B cell (primary cell): ENCODE results near the gene NEK8. TPM values are rescaled to one million over a fixed set of nuclear protein-coding genes. Genes with fewer than 3 reads are reported as not detected.

Experiments used
- ATAC-seq: fragments of 200-7000 bp; cut with Tn5 transposase; one replicate; pipeline ENCODE4 v1.10.0; 2021; ENCODE audit warnings: low read depth, mild to moderate bottlenecking, moderate number of reproducible peaks, moderate library complexity
- CTCF ChIA-PET: fragments of 350-600 bp; sonication (Branson Sonifier 250); formaldehyde crosslinking; loops from one replicate; lab custom pipeline; 2021; ENCODE audit warnings: antibody characterized with exemption, inconsistent platforms; lab: Charles Lee
- POLR2A ChIA-PET: fragments of 350-600 bp; sonication (Branson Sonifier 250); formaldehyde crosslinking; loops from one replicate; lab custom pipeline; 2021; ENCODE audit warnings: antibody characterized with exemption; lab: Charles Lee
- DNase-seq: peaks from one replicate; pipeline ENCODE4 v3.0.0; 2013
- H2AFZ ChIP-seq: 2 replicates; pipeline ENCODE4 v1.6.1; 2012; ENCODE audit warnings: mild to moderate bottlenecking, low read depth, low read length; ENCODE audit not compliant: insufficient read depth, poor library complexity, severe bottlenecking
- H3K27ac ChIP-seq, 2 donors: 1 replicate in 1 of 2; 2 replicates in 1 of 2; pipeline ENCODE4 v1.5.1; 2012 to 2013; ENCODE audit warnings: low read length in 2 of 2, mild to moderate bottlenecking in 2 of 2, moderate library complexity in 1 of 2
- H3K27me3 ChIP-seq, 4 experiments: fragments of 200-600 bp in 1 of 4; sonication (generic) in 1 of 4; replicated peaks in 1 of 4; 1 replicate in 2 of 4; 2 replicates in 2 of 4; pipeline versions ENCODE4 v1.6.1 to v1.7.0; 2013 to 2016; ENCODE audit warnings: low read length in 3 of 4, mild to moderate bottlenecking in 2 of 4, mixed read lengths in 1 of 4, moderate library complexity in 1 of 4; ENCODE audit not compliant: insufficient read depth in 4 of 4, control insufficient read depth in 3 of 4; ENCODE audit errors: control extremely low read depth in 1 of 4
- H3K36me3 ChIP-seq, 2 experiments: replicated peaks in 1 of 2; 1 replicate in 1 of 2; 2 replicates in 1 of 2; pipeline versions ENCODE4 v1.6.1 to v1.7.1; 2013; ENCODE audit warnings: low read length in 1 of 2; ENCODE audit not compliant: insufficient read depth in 2 of 2, control insufficient read depth in 1 of 2; ENCODE audit errors: control extremely low read depth in 1 of 2, extremely low read depth in 1 of 2
- H3K4me1 ChIP-seq, 2 donors: fragments of 200-600 bp in 1 of 2; sonication (generic) in 1 of 2; 1 replicate in 1 of 2; 2 replicates in 1 of 2; pipeline versions ENCODE4 v1.5.1 to v1.6.1; 2013 to 2017; ENCODE audit warnings: low read length in 2 of 2; ENCODE audit not compliant: control insufficient read depth in 2 of 2, insufficient read depth in 2 of 2
- H3K4me2 ChIP-seq: replicated peaks from 2 replicates; pipeline ENCODE3; 2012; ENCODE audit warnings: mild to moderate bottlenecking, low read depth, low read length; ENCODE audit not compliant: poor library complexity, severe bottlenecking
- H3K4me3 ChIP-seq, 5 experiments: fragments of 200-600 bp in 1 of 5; sonication (generic) in 1 of 5; 1 replicate in 3 of 5; 2 replicates in 2 of 5; pipeline versions ENCODE4 v1.5.1 to v1.7.0; 2011 to 2016; ENCODE audit warnings: low read length in 4 of 5, mild to moderate bottlenecking in 4 of 5, low read depth in 2 of 5, control low read depth in 1 of 5, moderate library complexity in 1 of 5; ENCODE audit not compliant: insufficient read depth in 1 of 5; ENCODE audit errors: control extremely low read depth in 1 of 5, extremely low read depth in 1 of 5
- H3K79me2 ChIP-seq: fragments of 200-600 bp; sonication (generic); one replicate; pipeline ENCODE4 v1.6.0; 2016; ENCODE audit warnings: low read length; ENCODE audit not compliant: control insufficient read depth, insufficient read depth
- H3K9ac ChIP-seq: fragments of 200-600 bp; sonication (generic); 2 replicates; pipeline ENCODE4 v1.6.1; 2017; ENCODE audit warnings: mild to moderate bottlenecking, low read length, moderate library complexity
- H3K9me3 ChIP-seq, 3 donors: one replicate each; pipeline versions ENCODE4 v1.6.1 to v1.7.1; 2013; ENCODE audit warnings: low read length in 2 of 3; ENCODE audit not compliant: control insufficient read depth in 2 of 3, insufficient read depth in 1 of 3; ENCODE audit errors: control extremely low read depth in 1 of 3
- H4K20me1 ChIP-seq: 2 replicates; pipeline ENCODE4 v1.6.0; 2012; ENCODE audit warnings: mild to moderate bottlenecking, low read length; ENCODE audit not compliant: insufficient read depth, control insufficient read depth, poor library complexity, severe bottlenecking
- H3K27ac Mint-ChIP-seq: one replicate; pipeline ENCODE4 v1.8.0; 2021; ENCODE audit warnings: mixed read lengths
- H3K27me3 Mint-ChIP-seq: one replicate; pipeline ENCODE4 v1.8.0; 2021; ENCODE audit warnings: mixed read lengths
- H3K4me1 Mint-ChIP-seq: one replicate; pipeline ENCODE4 v1.8.0; 2021; ENCODE audit warnings: mixed read lengths
- H3K4me3 Mint-ChIP-seq: one replicate; pipeline ENCODE4 v1.8.0; 2021; ENCODE audit warnings: mixed read lengths
- H3K9me3 Mint-ChIP-seq: one replicate; pipeline ENCODE4 v1.8.0; 2022; ENCODE audit warnings: mixed read lengths; ENCODE audit not compliant: insufficient read depth
- CTCF ChIP-seq: fragments of 200-600 bp; IDR thresholded peaks from one replicate; pipeline ENCODE4 v1.8.0; 2022; ENCODE audit warnings: antibody characterized with exemption, mild to moderate bottlenecking
- EZH2 ChIP-seq: IDR thresholded peaks from 2 replicates; pipeline ENCODE4 v1.6.1; 2012; ENCODE audit warnings: borderline replicate concordance, low read depth, mild to moderate bottlenecking, moderate library complexity, low read length; ENCODE audit not compliant: insufficient read depth, poor library complexity, severe bottlenecking
- WGBS: methylation state at CpG from one replicate; pipeline ENCODE4 v1.1.5; 2013; ENCODE audit warnings: missing lambda C conversion rate; ENCODE audit not compliant: insufficient coverage; 5-methylcytosine and 5-hydroxymethylcytosine counted together
- intact Hi-C: fragments of 100-400 bp; cut with micrococcal nuclease; formaldehyde crosslinking; loops from one replicate; pipeline ENCODE4 v1.10.0; 2022
- polyA plus RNA-seq: library from polyadenylated mRNA; depleted of rRNA; stranded (reverse); fragments of >200 nt; gene quantifications from 2 replicates; pipeline ENCODE4 v1.2.3, GENCODE V29; 2012
- total RNA-seq, 2 donors: library from RNA; stranded (reverse); fragments of 120-200 nt in 1 of 2; gene quantifications; 1 replicate in 1 of 2; 2 replicates in 1 of 2; pipeline versions ENCODE4 v1.2.3 to v1.2.4, GENCODE V29; 2013 to 2022

NEK8 gene
- total and polyA plus RNA-seq, 2 donors (not counting 1 experiment from before 2014, with no cell fraction given): 58.0 to 305 TPM

DNA sequence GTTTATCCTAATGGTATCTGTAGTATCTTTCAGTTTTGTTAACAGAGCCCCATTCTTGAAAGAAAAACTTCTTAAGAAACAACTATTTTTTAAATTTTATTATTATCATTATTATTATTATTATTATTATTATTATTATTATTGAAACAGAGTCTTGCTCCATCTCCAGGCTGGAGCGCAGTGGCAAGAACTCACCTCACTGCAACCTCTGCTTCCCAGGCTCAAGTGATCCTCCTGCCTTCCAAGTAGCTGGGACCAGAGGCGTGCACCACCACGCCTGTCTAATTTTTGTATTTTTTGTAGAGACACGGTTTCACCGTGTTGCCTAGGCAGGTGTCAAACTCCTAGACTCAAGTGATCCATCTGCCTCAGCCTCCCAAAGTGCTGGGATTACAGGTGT, 43.2 kb upstream of the NEK8 start:
- Mint-ChIP-seq H3K27me3 (no peaks in the 10 kb centered on the region), H3K9me3 (no peaks in the 10 kb centered on the region), H3K4me3 (no peak overlapping the region), H3K27ac (no peak overlapping the region), H3K4me1 (no peaks in the 10 kb centered on the region)
- H3K9me3 ChIP-seq: no peaks in the 10 kb centered on the region
- H3K4me3 ChIP-seq: no peak overlapping the region
- intact Hi-C loops: no loop called here
- no peaks in the 10 kb centered on the region for H3K79me2 ChIP-seq
- WGBS: 94% methylated on average over 3 of the region's 5 CpGs
- ATAC-seq (no peak), DNase-seq (no peak)
- no peak for TF ChIP-seq CTCF
- no peak for TF ChIP-seq EZH2
- no peak overlapping the region for H3K27ac ChIP-seq
- no peak overlapping the region for H3K4me2 ChIP-seq
- H3K36me3 ChIP-seq: peaks cover 17 to 98% of the 10 kb centered on the region in 2 experiments
- H3K9ac ChIP-seq: no peak overlapping the region
- H4K20me1 ChIP-seq: peaks cover 7% of the 10 kb centered on the region
- no peaks in the 10 kb centered on the region for H3K27me3 ChIP-seq
- no peaks in the 10 kb centered on the region for H3K4me1 ChIP-seq
- no peak overlapping the region for H2AFZ ChIP-seq
- POLR2A ChIA-PET: no interaction called here
- CTCF ChIA-PET: no interaction called here

DNA sequence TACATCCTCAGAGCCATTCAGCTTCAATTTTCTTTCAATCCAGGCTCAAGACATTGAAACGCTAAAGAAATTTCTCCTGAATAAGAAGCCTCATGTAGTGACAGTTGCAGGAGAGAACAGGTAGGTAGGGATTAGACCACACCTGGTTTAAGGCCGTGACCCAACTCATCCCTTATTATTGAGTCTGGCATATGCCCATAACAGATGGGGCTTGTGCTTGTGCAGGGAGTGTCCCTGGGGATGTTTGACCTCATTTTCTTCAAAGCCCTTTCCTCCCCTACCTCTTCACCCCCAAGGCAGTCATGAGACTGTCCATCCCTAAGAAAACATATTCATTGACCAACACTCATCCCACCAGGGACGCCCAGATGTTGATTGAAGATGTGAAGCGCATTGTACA, 42.3 kb upstream of the NEK8 start:
- WGBS: 96% methylated on average over 3 of the region's 4 CpGs

More for the DNA sequence above, 42.3 kb upstream of the NEK8 start:
- H3K27me3 Mint-ChIP-seq: no peaks in the 10 kb centered on the region
- Histone ChIP-seq H3K27me3 (no peaks in the 10 kb centered on the region), H3K9ac (no peak overlapping the region), H3K9me3 (no peaks in the 10 kb centered on the region), H3K36me3 (peaks cover 21 to 96% of the 10 kb centered on the region in 2 experiments), H4K20me1 (peaks cover 7% of the 10 kb centered on the region), H3K4me2 (no peak overlapping the region), H3K4me3 (no peak overlapping the region), H3K79me2 (no peaks in the 10 kb centered on the region), H2AFZ (no peak overlapping the region), H3K27ac (no peak overlapping the region), H3K4me1 (no peaks in the 10 kb centered on the region)
- ChIA-PET CTCF (no interaction called here), POLR2A (no interaction called here)
- H3K4me3 Mint-ChIP-seq: no peak overlapping the region
- no peak for TF ChIP-seq EZH2
- TF ChIP-seq CTCF: no peak
- H3K9me3 Mint-ChIP-seq: no peaks in the 10 kb centered on the region
- no peaks in the 10 kb centered on the region for H3K4me1 Mint-ChIP-seq
- intact Hi-C loops: no loop called here
- DNase-seq (no peak), ATAC-seq (no peak)
- no peak overlapping the region for H3K27ac Mint-ChIP-seq
